Myometrial cell (primary cell): ENCODE data around the gene BLOC1S2. TPM values are rescaled to one million over a fixed set of nuclear protein-coding genes. Genes with fewer than 3 reads are reported as not detected.

Experiments
- total RNA-seq: library from RNA; depleted of rRNA; stranded (reverse); fragments of >200 nt; gene quantifications from 2 replicates; pipeline ENCODE4 v1.2.3, GENCODE V29; 2015

Gene BLOC1S2
- 50.5 and 54.2 TPM in 2 replicates for total RNA-seq

DNA sequence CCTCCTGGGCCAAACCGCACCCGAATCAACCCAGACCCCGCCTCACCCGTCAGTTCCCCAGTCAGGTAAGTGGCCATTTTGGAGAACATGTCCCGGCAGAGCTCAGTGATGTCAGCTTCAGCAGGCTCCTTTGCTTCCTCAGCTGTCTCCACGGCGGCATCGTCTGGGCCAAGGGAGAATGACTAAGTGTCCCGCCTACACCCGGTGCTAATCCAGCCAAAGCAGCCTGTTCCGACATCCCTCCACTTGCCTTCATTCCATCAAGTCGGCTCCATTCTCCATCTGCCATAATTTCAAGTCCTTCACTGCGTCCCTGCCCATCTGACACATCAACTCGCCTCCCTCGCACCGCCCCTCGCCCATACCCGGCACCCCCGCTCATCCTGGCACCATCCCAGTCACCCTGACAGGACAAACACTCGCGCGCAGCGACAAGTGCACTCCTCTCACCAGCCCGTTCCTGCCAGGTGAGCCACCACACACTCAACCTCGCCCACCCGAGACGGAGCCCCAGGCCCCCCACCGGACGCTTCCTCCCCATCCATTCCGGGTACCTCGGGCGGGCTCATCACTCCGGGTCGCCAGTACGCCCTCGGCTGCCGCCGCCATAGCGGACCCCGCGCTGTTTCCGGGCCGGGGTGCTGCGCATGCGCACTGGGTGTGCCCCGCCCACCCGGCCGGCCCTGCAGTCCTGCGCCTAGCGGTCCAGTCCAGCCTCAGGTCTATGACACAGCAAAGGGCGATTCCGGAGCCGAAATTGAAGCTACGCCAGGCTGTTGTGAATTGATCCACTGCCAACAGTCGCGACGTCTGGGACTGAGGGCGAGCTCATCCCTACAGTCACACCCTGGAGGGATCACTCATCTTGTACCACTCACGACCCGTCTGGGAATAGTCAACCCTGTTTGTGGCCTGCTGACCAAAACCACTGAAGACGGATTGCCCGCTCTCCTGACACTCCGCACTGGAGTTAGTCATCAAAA is at the start of gene BLOC1S2:
TSS of gene BLOC1S2 (minus strand) at position 630 of the 983 bp plus-strand sequence. CDS start at position 609, 21 bp downstream.

DNA sequence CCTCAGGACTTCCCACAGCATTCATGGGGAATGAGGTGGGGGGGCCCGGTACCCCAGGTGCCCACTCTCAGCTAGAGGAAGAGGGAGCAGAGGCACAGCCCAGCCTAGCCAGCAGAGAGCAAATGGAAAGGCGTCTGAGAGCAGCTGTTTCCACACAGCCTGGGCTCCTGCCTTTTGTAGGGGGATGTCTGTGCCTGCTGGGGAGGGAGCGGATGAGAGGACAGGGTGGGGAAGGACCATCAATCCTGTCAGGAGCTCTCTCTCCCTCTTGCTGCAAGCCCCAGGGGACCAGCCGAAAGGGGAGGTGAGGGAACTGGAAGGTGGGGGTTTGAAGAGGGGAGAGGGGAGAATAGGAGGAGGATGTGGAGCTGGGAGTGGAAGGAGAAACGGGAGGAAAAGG is 43.6 kb upstream of the BLOC1S2 start, which contains the start of gene PKD2L1:
TSS of gene PKD2L1 (minus strand) at position 150 of the 400 bp plus-strand sequence. CDS start at position 25, 125 bp downstream.

DNA sequence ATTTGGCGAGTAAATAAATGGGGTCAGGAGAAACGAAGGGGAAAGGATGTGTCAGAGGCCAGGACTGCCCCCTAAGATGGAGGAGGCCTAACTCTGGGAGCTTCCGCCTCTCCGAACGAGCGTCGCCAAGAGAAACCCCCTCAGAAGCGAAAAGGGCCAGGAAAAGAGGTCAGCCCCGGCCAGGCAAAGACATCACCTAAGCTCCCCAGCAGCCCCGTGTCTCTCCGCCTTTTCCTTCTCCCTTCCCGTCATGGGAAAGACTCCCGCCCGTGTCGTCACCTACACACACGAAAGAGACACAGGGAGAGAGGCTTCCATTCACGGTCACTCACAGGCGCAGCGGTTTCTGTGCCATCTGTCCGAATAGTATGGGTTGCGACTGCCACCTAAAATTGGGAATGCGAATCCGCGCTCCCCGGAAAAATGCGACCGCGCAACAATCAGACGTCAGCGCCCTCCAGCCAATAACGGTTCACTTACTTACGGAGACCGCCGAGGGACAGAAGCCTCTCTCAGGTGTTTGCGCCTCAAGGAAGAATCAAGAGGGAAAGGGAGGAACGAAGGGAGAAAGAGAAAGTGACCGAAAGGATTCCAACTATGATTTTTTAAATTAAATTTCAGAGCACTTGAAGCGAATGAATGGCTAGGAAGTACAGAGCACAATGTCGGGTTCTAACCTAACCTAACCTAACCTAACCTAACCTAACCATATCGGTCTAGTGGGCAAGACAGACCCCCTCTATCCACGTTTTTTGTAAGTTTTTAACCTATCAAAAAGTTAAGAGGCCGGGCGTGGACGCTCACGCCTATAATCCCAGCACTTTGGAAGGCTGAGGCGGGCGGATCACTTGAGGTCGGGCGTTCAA is 19.0 kb downstream of the BLOC1S2 start, which contains the start of gene CWF19L1:
TSS of gene CWF19L1 (minus strand) at position 400 of the 866 bp plus-strand sequence. CDS start at position 355, 45 bp downstream.

Other genes starting within 250 kb of the BLOC1S2 start
- not detected in 2 replicates for gene CPN1, start 204.8 kb downstream of the BLOC1S2 start, total RNA-seq
- 28.3 and 39.2 TPM in 2 replicates for gene ERLIN1, start 100.7 kb downstream of the BLOC1S2 start, total RNA-seq
- gene CHUK, start 57.1 kb downstream of the BLOC1S2 start, total RNA-seq: 17.3 and 19.1 TPM in 2 replicates
- 22.5 and 35.3 TPM in 2 replicates for gene CWF19L1, start 19.0 kb downstream of the BLOC1S2 start, total RNA-seq
- gene PKD2L1, start 43.5 kb upstream of the BLOC1S2 start, total RNA-seq: not detected in 2 replicates
- 1,102 and 1,319 TPM in 2 replicates for gene SCD, start 60.6 kb upstream of the BLOC1S2 start, total RNA-seq
- gene WNT8B, start 176.3 kb upstream of the BLOC1S2 start, total RNA-seq: not detected in 2 replicates
- gene SEC31B, start 233.2 kb upstream of the BLOC1S2 start, total RNA-seq: 0.29 and 1.1 TPM in 2 replicates
- gene NDUFB8, start 243.2 kb upstream of the BLOC1S2 start, total RNA-seq: 222 and 279 TPM in 2 replicates
- gene HIF1AN, start 249.3 kb upstream of the BLOC1S2 start, total RNA-seq: 4.6 and 11.7 TPM in 2 replicates